AG20443 (cell line): ENCODE data around the gene CMPK2.
"Not testable (repeated sequence)": the region's sequence is repeated elsewhere in the genome, so short reads cannot be mapped to it uniquely, and the experiment has no call there.

ENCODE experiments used
- DNase-seq: peaks from one replicate; pipeline ENCODE4 v3.0.0; 2012; ENCODE audit warnings: low spot score, mixed read lengths

Gene CMPK2, protein sequence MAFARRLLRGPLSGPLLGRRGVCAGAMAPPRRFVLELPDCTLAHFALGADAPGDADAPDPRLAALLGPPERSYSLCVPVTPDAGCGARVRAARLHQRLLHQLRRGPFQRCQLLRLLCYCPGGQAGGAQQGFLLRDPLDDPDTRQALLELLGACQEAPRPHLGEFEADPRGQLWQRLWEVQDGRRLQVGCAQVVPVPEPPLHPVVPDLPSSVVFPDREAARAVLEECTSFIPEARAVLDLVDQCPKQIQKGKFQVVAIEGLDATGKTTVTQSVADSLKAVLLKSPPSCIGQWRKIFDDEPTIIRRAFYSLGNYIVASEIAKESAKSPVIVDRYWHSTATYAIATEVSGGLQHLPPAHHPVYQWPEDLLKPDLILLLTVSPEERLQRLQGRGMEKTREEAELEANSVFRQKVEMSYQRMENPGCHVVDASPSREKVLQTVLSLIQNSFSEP

GRCh38 chr2:6865346-6866274, at the start of gene CMPK2:
Gene CMPK2 (minus strand): TSS chr2:6865907. CDS start chr2:6865696, 211 bp downstream.
- DNase-seq: peak; percentile 78

GRCh38 chr2:6915399-6915798, 49.7 kb upstream of the CMPK2 start:
- DNase-seq: no peak

GRCh38 chr2:6914828-6915227, 49.1 kb upstream of the CMPK2 start:
- DNase-seq: no peak

DNA sequence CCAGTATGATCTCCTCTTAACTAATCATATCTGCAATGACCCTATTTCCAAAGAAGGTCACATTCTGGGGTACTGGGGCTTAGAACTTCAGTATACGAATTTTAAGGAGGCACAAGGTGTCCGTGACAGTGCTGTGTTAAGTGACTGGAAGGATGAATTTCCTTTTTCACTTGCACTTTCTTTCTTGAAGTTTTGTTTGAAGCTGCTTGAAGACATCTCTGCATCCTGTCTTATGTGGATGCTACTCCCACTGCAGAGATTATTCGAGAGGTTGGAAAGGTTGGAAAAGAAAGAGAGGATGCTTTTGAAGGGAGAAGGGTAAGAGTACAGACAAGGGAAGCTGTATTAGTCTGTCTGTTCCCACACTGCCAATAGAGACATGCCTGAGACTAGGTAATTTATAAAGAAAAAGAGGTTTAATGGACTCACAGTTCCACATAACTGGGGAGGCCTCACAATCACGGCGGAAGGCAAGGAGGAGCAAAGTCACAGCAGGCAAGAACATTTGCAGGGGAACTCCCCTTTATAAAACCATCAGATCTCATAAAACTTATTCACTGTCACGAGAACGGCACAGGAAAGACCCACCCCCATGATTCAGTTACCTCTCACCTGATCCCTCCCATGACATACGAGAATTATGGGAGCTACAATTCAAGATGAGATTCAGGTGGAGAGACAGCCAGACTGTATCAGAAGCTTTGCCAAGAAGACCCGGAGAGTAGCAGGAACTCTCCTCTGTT, 47.9 kb upstream of the CMPK2 start:
- no peak for DNase-seq

GRCh38 chr2:6911721-6912120, 46.0 kb upstream of the CMPK2 start:
- no peak for DNase-seq

DNA sequence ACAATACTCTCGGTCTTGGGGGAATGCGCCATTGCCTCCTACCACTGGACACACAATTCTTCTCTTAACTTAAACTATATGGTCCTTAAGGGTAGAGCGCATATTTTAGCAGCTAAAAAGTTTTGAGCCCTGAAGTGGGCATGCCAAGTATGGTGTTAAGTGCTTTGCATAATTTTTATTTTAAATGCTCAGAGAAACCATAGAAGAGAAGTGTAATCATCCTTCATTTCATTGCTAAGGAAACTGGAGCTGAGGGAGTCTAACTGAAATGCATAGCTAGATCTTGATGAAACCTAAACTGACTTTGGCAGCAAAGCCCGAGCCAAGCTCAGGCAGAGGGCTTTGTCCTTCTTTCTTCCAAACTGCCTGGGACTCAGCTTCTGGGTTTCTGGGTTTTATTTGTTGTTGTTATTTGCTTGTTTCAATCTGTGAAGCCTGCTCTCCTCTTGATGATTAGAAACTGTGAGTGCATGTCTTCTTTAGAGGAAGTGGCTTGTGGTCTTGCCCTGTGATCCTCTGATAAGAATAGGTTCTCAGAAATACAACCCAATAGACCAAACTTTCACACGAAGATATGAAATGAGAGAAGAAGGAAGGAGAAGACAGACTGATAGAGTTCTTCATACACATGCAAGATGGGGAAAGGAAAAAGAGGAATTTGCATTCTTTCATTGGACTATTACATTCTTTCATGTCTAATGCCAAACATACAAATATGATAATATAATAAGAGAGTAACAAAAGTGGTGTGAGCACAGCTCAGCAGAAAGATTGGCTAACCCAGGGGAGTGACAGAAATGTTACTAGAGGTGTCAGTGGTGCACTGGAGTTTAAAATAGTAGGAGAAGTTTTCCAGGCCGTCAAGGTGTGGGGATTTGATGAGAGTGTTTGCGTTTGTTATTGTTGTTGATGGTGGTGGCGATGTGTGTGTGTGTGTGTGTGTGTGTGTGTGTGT, 44.0 kb upstream of the CMPK2 start:
- DNase-seq: no peak

DNA sequence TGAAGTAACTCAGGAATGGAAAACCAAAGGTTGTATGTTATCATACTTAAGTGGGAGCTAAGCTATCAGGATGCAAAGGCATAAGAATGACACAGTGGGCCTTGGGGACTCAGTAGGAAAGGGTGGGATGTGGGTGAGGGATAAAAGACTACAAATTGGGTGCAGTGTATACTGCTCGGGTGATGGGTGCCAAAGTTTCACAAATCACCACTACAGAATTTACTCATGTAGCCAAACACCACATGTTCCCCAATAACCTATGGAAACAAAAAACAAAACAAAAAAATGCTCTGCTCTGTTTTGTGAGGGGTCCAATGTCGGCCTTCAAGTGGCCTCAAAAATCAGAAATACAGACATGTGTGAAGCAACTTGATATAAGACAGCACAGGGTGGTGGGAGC, 42.6 kb upstream of the CMPK2 start:
- DNase-seq: no peak

DNA sequence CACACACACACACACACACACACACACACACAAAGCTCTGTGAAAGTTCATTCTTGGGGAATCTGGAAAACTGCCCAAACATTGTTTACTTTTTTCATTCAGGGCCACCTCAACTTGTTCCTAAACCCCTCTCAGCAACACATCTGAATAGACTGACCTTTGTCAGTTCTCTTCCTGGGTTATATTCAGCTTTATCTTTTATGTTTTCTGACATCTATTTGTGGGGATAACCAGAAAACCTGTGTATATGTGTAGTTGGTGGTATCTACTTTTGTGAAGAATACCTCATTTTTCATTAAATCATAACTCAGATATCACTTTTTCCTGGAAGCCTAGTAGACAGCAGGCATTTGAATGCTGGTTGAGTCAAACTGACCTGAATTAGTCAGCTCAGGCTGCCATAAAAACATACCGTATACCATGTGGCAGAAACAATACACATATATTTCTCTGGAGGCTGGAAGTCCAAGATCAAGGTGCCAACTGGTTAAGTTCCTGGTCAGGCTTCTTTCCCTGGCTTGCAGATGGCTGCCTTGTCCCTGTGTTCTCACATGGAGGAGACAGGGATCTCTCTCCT, 40.5 kb upstream of the CMPK2 start:
- no peak for DNase-seq

GRCh38 chr2:6905668-6906067, 40.0 kb upstream of the CMPK2 start:
- no peak for DNase-seq

DNA sequence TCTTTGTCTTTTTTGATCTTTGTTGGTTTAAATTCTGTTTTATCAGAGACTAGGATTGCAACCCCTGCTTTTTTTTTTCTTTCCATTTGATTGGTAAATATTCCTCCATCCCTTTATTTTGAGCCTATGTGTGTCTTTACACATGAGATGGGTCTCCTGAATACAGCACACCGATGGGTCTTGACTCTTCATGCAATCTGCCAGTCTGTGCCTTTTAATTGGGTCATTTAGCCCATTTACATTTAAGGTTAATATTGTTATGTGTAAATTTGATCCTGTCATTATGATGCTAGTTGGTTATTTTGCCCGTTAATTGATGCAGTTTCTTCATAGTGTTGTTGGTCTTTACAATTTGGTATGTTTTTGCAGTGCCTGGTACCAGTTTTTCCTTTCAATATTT, 36.9 kb upstream of the CMPK2 start:
- DNase-seq: not testable (repeated sequence)

DNA sequence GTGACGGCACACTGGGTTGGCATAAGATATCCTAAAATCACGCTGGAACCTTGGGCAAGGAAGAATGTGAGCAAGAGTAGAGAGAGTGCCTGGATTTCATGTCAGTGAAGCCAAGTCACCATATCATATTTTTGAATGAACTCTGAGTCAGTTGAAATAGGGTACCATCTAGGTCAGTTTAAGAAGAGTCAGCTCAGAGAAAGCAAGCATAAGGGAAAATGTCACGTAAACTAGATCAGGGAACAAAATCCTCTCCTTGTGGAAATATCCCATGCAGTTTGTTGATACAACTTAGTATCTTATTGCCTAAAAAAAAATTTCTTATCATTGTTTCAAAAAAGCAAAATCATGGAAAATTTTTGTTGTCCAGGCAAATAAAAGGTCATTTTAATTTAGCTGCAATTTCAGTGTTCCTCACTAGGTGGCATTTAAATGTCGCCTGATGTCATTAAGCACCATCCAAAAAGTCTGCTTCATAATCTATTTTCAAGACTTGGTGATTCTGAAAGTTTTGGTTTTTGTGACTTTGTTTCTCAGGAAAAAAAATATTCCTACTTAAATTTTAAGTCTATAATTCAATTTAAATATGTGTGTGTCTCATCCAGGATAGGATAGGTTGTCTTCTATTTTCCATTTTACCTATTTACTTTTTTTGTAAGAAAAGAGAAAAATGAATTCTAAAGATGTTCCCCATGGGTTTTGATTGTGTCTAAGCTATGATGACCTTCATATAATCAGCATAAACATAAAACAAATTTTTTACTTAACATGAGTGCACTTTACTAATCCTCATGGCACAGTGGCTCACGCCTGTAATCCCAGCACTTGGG, 31.4 kb upstream of the CMPK2 start:
- peak; percentile 36 for DNase-seq

DNA sequence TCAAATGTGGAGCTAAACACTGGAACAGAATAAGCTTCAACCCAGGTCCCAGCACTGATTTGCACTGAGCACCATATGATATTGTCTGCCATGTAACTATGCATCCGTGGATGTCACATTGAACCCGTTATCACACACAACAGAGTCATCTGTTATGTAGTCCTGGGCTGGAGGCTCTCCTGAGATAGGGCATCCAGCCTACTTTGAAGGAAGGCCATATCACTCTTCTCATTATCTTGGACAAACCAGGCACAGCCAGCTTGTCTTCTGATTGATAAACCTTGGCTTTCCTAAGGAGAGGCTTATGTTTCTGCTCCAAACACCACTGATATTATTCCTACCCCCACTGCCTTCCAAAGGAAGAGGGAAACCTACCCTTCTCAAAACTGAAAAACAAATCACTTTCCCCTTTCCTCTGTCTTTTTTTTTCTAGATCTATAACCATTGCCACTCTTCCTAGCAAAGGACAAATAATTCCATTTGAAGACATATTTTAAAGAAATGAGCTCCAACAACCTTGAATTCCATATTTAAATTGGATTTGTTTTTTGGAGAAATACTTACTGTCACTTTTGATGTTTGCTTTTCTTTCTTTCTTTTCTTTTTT, 28.3 kb upstream of the CMPK2 start:
- DNase-seq: no peak

DNA sequence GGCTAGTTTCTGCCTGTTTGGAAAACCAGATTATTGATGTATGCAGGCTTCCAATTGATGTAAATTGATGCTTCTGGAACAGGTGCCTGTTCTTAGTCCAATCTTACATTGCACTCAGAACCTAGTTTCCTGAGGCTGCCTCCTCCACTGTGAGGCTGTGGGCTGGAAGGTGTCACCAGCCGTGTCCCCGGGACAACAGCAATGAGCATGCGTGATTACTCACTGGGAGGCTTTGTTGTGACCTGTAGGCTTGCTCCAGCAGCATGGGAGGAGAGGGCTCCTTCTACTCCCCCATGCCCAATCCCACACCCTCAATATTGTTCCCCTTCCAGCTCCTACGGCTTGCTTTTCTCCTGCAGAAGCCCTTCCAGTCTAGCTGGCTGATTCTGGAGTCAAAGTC, 23.0 kb upstream of the CMPK2 start:
- DNase-seq: no peak

GRCh38 chr2:6887751-6888192, 22.1 kb upstream of the CMPK2 start:
- no peak for DNase-seq

DNA sequence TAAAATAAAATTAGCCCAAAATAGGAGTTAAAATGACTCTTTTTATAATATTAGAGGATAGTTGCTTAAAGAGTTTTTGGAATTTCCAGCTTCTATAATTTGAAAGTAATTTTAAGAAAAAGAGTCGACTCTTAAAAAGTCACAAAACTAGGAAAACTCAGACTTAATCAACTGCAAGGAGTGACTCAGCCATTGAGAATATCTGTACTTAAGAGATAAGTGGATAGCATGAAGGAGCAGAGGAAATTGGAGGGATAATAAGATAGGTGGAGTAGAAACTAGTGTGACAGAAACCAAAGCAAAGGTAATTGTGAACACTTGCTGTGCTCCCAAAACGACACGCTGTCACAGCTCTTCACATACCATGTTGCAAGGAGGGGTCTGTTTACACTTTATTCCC, 20.3 kb upstream of the CMPK2 start:
- no peak for DNase-seq

DNA sequence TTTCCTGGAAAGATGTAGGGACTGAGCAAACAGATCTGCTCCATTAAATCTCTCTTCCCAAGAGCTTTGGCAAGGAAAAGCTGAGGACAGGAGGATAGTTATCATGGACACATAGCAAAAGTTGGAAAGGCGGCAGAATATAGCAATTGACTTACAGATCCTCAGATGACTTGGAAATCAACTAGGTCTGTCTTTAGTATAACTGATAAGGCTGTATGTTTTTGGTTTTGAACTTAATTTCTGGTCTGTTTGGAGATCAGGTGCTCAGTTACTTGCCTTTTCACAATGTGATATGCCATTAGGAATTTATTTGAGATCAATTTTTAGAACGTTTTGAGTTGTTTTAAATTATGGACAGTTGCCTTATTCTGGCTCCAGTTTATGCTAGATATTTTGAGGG, 19.8 kb upstream of the CMPK2 start:
- no peak for DNase-seq

DNA sequence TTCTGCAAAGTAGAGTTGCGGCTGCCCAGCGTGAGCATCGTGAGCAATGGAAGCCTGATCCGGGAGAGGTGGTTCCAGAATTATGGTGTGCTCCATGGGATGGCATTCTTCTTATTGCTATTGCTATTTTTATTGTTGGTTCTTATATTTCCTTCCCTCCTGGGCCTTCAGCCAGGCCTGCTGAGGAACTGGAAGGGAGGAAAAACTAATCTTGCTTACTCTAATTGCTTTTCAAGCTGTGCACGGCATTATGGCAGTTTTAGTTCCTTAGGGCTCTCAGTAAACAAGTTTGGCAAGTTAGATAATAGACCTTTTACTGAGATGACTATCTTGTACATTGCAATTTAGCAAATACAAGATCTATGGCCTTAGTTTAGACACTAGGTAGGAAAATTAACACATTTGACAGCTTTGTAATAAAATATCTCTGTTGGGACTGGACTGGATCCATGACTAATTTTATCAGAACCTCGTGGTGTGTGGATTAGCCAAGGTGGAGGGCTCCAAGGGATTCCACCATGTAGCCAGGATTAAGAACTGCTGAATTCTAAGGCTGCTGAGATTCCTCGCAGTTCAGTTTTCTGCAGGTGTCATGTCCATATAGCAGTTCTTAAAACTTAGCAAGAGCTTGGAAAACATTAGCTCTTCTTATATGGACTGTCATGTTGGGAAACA, 17.9 kb upstream of the CMPK2 start:
- no peak for DNase-seq

DNA sequence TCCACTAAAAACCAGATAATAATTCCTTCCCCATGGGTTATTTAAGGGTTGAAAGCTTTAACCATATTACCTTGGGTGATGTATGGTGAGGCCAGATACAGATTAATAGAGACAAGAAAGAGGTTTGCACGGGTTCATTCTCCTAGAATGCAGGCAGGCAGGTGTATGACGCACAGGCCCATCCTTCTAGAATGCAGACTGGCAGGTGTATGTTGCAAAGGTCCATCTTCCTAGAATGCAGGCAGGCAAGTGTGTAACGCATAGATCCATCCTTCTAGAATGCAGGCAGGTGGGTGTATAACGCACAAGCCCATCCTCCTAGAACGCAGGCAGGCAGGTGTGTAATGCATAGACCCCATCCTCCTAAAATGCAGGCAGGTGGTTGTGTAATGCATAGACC, 15.8 kb upstream of the CMPK2 start:
- no peak for DNase-seq

DNA sequence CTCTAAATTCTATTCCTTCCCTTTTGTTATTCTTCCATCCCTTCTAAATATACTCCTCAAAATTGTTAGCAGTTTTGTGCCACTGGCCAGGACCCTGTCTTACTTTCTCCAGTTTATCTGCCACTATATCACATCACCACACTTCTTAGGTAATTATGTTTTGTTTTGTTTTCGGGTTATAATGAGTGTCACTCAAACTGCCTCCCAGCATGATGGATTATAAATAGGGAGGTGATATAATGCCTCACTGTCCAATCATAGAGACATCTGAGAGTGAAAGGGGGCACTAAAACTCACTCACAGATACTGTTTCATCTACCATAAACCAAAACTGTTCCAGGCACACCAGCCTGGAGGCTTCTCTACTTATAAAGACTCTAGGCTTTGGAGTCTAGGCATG, 15.3 kb upstream of the CMPK2 start:
- DNase-seq: no peak
